GM19238 (cell line): ENCODE results near the gene CDH24.

Source experiments
- DNase-seq: peaks from one replicate; pipeline ENCODE4 v3.0.0; 2011; ENCODE audit warnings: low spot score; ENCODE audit not compliant: insufficient read length

Gene CDH24

GRCh38 chr14:23091294-23092225, 34.2 kb upstream of the CDH24 start:
- DNase-seq = no peak

GRCh38 chr14:23090254-23090636, 32.9 kb upstream of the CDH24 start:
- DNase-seq = no peak

DNA sequence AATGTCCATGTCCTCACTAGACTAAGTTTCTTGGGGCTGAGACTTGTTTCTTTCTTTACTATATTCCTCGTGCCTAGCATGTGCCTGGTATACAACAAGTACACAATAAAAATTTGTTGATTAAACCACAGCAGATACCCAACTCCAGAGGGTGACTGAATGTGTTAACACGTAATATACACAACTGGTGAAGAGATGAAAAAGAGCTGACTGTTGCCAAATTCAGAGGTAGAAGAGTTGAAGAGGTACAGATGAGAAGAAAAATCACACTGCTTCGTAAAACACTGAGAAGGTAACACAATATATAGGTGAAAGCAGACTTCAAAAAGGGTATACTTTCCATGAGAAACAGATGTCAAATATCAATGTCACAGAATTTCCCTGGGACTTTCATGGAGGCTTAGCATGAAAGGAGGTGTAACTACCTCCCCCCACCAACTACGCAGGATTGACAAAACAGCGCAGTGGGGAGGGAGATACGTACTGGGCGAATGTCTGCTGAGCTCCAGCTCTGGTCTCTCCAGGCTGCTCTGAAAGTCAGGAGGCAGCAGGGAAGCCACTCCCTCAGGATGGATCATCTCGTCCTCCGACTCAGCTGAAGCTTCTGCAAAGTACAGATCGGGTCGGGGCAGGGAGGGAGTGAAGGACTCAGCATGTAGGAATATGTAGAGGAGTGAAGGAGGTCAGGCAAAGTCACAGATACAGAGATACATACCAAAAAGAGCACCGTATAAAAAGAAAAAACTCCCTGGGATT, 32.4 kb upstream of the CDH24 start:
- DNase-seq = no peak

GRCh38 chr14:23086565-23086964, 29.2 kb upstream of the CDH24 start:
- no peak for DNase-seq

GRCh38 chr14:23085458-23085857, 28.1 kb upstream of the CDH24 start:
- no peak for DNase-seq

DNA sequence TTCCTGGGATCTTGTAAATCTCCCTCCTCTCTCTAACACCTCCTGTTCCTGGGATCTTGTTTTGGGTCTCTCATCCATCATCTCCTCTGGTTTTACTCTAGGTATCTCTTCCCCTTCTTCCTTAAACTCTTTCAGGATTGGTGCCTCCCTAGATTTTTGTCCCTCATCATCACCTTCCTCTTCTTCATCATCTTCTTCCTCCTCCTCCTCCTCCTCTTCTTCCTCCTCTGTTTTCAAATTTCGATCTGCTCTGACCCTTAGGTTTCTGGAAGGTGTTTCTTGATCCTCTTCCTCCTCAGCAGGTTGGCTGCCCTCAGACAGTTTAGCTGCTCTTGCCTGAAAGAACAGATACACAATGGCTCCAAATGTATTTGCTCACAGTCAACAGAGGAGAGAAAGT, 23.2 kb upstream of the CDH24 start:
- no peak for DNase-seq

DNA sequence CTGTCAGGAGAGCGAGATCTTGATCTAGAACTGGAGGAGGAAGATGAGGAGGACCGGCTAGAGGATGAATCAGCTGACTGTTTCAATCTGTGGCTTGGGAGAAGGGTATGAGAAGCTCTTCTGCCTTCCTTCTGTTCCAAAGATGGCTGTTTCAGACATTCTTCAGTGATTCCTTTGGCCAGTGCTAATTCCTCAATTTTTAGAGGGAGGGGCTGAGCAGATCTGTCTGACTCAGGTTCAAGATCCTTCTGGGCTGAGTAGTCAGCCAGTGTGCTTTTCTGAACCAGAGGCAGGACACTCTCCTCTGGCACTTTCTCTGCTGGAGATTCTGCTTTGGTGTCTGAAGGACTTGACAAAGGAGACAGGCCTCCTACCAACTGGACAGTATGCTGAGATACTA, 22.4 kb upstream of the CDH24 start:
- no peak for DNase-seq

DNA sequence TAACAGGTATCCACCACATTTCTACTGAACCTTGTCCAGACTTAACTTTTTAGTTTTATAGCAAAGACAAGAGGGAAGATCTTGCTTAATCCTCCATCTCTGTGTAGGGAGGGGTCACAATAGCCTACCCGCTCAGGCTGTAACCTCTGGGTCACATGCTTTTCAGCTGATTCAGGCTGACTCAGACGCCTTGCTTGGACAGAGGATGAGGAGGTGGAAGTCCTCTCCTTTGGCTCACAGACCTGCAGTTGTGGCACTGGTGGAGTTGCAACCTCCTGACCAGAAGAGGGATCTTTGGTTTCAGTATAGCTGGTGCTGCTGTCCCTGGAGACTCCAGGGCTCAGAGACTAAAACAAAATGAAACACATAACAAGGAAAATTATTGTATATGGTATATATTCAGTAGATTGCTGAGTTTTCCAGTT, 21.4 kb upstream of the CDH24 start:
- DNase-seq = no peak

- DNase-seq = no peak
These were observed 20.6 kb upstream of the CDH24 start for GRCh38 chr14:23077962-23078361.

GRCh38 chr14:23076785-23077408, 19.6 kb upstream of the CDH24 start:
- DNase-seq = no peak

DNA sequence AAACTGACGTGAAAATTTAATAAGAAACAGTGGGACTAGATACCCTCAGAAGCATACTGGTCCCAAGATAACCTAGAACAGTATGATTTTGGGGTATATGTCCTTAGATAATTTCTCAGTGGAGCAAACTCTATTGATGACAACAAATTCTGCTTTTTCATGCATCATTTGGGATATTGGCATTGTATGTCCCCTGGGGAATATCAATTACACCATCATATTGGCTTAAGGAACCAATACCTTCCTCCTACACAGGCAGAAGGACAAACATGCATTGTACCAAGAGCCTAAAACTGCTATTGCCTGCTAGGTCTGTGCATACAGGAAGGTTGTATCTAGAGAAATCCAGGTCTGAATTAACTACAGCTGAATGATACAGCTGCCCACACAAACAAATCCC, 17.6 kb upstream of the CDH24 start:
- DNase-seq = no peak

GRCh38 chr14:23071921-23072539, 14.7 kb upstream of the CDH24 start:
- no peak for DNase-seq

DNA sequence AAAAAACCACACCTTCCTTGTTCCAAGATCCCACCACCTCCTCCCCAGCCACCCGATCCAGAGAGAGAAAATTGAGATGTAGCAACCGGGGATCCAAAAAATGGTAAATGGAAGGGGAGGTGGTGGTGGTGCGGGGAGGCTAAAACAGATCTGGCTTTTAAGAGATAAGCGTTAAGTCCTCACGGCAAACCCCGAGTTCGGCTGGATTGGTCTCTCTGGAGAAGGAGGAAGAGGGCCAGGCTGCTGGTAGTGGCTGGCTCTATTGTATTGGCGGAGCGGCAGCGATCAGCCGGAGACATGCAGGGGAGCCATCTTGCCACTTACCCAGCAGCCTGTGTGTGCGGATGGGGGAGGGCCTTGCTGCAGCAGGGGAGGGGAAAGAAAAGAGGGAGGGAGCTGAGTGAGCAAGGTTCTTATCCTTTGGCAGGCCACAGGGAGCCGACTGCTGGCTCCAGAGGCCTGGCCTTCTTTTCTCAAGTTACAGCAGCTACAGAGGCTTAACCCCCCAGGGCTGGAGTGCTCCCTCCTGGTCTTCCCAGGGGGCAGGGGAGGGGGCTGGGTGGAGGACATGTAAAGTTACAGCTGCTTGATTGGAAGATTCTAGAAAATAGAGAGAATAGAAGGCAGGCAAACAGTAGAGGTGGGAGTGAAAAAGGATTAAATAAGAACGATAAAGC, 14.1 kb upstream of the CDH24 start:
- DNase-seq = peak; percentile 86

GRCh38 chr14:23070262-23071129, 13.2 kb upstream of the CDH24 start:
- no peak for DNase-seq

DNA sequence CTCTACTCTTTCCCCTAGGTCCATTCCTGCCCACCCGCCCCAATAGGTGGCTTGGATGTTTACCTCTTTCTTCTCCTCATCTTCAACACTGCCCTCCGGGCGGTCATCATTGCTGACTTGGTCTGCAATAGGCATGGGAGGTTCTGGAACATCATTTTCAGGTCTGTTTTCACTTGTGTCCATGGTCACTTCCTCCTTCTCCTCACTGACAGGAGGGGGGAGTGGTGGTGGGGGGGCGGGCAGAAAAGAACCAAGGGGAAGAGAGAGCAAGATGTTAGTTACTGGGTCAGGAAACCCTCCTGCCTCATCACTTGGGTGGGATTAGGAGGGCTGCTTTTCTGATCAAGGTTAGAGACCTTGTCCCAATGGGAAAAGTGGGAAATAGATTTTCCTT, 12.1 kb upstream of the CDH24 start:
- DNase-seq = no peak

DNA sequence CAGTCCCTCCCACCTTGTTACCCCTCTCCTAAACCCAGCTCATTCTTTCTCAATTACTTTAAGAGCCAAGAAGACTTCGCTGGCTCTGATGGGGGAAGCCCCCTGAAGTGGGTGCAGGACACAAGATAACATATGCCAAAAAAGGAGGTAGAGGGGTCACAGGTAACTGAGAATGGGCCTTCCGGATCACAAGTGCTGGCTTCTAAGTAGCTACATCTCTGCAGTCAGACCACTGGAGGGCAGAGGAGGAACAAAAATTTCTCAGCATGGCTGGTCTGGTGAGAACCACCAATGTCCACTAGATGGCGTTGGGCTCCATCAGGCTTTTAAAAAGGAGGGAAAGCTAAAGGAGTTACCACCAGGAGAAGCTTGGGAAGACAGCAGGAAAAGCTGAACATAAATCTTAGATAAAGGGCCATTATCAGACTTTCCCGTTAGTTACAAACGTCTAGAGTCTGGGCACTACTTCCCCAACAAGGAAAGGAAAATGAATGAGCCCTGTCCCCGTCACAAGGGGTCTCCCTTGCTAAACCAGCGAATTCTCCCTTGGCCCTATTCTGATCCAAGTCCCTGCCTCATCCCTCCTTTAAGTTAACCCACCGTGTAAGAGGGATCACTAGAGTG, 11.6 kb upstream of the CDH24 start:
- peak; percentile 84 for DNase-seq

DNA sequence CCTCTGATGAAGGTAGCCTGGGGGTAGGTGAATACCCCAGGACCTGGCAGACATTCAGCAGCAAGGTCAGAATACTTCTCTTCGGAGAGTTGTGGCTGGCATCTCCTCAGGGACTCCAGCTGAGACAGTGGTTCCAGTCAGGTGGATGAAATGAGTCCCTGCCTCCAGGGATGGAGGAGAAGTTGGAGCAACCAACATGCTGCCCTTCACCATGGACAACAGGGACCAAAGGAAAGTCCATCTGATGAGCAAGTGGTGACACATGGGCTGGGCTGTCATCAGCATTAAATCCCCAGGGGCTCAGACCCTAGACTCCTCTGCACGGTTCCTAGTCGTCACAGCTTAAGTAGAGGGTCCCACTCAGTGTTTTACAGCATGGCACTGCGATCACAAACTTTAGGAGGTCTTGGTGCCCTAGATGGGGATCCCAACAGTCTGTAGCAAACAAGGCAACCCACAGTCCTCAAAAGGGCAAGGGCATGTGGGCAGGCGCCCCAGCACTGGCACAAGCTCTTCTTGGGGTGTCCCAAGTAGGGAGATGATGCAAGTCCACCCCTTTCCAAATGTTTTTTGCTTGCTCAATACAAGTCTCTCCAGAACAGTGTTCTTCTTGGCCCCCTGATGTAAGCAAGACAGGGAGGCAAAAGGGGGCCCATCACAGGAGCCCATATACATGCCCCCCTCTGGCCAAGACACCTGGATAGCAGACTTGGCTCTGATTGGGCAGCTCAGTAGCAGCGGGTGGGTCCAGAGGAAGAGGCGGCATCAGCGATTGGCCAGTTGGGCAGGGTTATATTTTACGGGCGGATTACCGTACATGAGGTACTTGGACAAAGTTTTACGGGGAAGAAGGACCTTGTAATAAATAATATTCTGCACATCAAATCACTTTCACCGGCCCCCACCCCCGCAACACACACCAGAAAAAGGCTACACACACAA, 10.8 kb upstream of the CDH24 start:
- no peak for DNase-seq

DNA sequence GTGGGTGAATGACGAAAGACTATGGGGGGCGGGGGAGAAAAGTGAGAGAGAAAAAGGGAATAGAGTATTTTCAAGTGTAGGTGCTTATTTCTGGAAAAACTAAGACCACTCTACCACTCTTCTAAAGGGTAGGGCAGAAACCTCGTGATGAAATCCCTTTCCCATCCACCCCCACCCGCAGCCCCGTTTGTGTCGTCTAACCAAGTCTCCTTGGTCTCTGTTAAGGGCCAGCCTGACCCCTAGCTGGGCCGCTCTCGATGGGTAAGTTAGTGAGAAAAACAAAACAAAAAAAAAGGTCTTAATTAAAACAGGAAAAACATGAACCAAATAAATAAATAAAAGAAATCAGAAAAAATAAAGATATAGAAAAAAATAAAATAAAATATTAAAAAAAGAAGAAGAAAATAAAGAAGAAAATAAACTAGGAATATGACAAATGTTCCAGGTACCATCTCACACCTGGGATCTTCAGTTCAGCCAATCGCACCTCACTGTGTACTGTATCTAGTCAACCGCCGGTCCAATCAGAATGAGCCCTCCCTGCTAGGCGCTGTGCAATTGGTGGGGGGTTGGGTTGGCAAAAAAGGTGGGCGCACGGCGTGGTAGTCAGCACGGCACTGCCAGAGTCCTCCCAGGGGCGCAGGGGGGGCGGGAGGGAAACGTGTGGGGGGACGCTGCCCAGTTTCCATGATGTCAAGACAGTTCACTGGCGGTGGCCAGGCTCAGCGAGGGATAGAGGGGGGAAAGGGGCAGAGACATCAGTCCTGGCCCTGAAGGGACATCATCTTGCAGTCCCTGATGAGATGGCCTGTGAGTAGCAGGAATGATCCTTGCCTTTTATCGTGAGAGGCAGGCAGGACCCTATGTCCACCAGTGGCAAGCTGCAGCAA, 9.8 kb upstream of the CDH24 start:
- no peak for DNase-seq
